ENCODE measurements around the gene HSD11B2. TPM values are rescaled to one million over a fixed set of nuclear protein-coding genes. Genes with fewer than 3 reads are reported as not detected.
A peak's percentile ranks its signal among the peaks of the same experiment; 100 is the strongest.

HSD11B2 gene
- total RNA-seq, 4 donors from 2014 or later, result 0.20 to 2.9 (median 0.60) TPM; not detected in 1

GRCh38 chr16:67483150-67483549 lies 52.2 kb downstream of the HSD11B2 start, which contains the start of gene AGRP:
Gene AGRP, minus strand, starts transcription at chr16:67483547. Its CDS starts 149 bp downstream, at chr16:67483398.
- Histone ChIP-seq H3K4me1 (peaks cover 0 to 48% (median 23%) of the 10 kb centered on the region in 4 donors), H3K36me3 (peaks cover 0 to 19% (median 0%) of the 10 kb centered on the region in 3 donors), H3K27ac (peak within 1 kb of the TSS in 2 of 4 donors; percentile 88 to 91), H3K4me3 (peak within 1 kb of the TSS in 2 of 4 donors; percentile 87 to 97), H3K27me3 (no peaks in the 10 kb centered on the region), H3K9me3 (no peaks in the 10 kb centered on the region)
- 93 to 97% methylated on average over 4 to 5 of the region's 6 CpGs for WGBS, 2 donors
- no peak for DNase-seq (ENCODE audit: low spot score in 2 of 2)
- TF ChIP-seq CTCF (IDR thresholded peaks at IDR 0.05), result no peak
- TF ChIP-seq POLR2A (IDR thresholded peaks at IDR 0.05), result no peak
- no peak for TF ChIP-seq EP300 (IDR thresholded peaks at IDR 0.05)

GRCh38 chr16:67483731-67484525 lies 53.0 kb downstream of the HSD11B2 start:
- TF ChIP-seq EP300 (IDR thresholded peaks at IDR 0.05), result no peak
- no peak for TF ChIP-seq CTCF (IDR thresholded peaks at IDR 0.05)
- no peak for TF ChIP-seq POLR2A (IDR thresholded peaks at IDR 0.05)
- peak overlapping the region in 1 of 4 donors; percentile 91 for H3K27ac ChIP-seq
- no peak for DNase-seq (ENCODE audit: low spot score in 2 of 2)

GRCh38 chr16:67486805-67487204 lies 55.9 kb downstream of the HSD11B2 start:
- H3K27ac ChIP-seq, result no peak overlapping the region
- TF ChIP-seq POLR2A (IDR thresholded peaks at IDR 0.05), result no peak
- TF ChIP-seq CTCF (IDR thresholded peaks at IDR 0.05), result no peak
- no peak for TF ChIP-seq EP300 (IDR thresholded peaks at IDR 0.05)
- H3K36me3 ChIP-seq, result peaks cover 0 to 19% (median 0%) of the 10 kb centered on the region in 3 donors
- H3K9me3 ChIP-seq, result no peaks in the 10 kb centered on the region
- no peak overlapping the region for H3K4me3 ChIP-seq
- DNase-seq (ENCODE audit: low spot score in 2 of 2), result no peak
- 62 to 64% methylated on average over 3 of the region's 3 CpGs for WGBS, 2 donors
- no peaks in the 10 kb centered on the region for H3K27me3 ChIP-seq
- H3K4me1 ChIP-seq, result peaks cover 0 to 28% (median 15%) of the 10 kb centered on the region in 4 donors

More at GRCh38 chr16:67483731-67484525, 53.0 kb downstream of the HSD11B2 start:
- 82 to 83% methylated on average over 12 of the region's 12 CpGs for WGBS, 2 donors
- Histone ChIP-seq H3K4me3 (no peak overlapping the region), H3K36me3 (peaks cover 0 to 19% (median 0%) of the 10 kb centered on the region in 3 donors), H3K4me1 (peaks cover 0 to 42% (median 22%) of the 10 kb centered on the region in 4 donors), H3K9me3 (no peaks in the 10 kb centered on the region), H3K27me3 (no peaks in the 10 kb centered on the region)

Small RNA genes within 50 kb of the gene (small RNA-seq; reads per million reads assigned to genes)
- gene RNU1-123P, result not detected

Other genes with a start within 250 kb of the HSD11B2 start
- 10 to 100 TPM; 13.6 to 42.9 (median 18.9) TPM for gene MATCAP1, start 247.2 kb upstream of the HSD11B2 start, total RNA-seq
- 1 to 10 TPM in 3 of 4 donors, under 1 TPM in 1; 0.66 to 3.9 (median 2.6) TPM for gene EXOC3L1, start 241.0 kb upstream of the HSD11B2 start, total RNA-seq
- 100 to 1,000 TPM in 2 of 4 donors, 10 to 100 TPM in 2; 60.1 to 119 (median 99.8) TPM for gene E2F4, start 239.0 kb upstream of the HSD11B2 start, total RNA-seq
- gene ELMO3, start 232.0 kb upstream of the HSD11B2 start, total RNA-seq, result 10 to 100 TPM in 1 of 4 donors, 1 to 10 TPM in 3; 2.4 to 14.4 (median 4.4) TPM
- 10 to 100 TPM; 28.0 to 47.6 (median 41.2) TPM for gene TMEM208, start 204.0 kb upstream of the HSD11B2 start, total RNA-seq
- 10 to 100 TPM; 17.3 to 45.3 (median 25.5) TPM for gene FHOD1, start 183.6 kb upstream of the HSD11B2 start, total RNA-seq
- gene SLC9A5, start 182.1 kb upstream of the HSD11B2 start, total RNA-seq, result 1 to 10 TPM in 3 of 4 donors, under 1 TPM in 1; 0.59 to 2.0 (median 1.5) TPM
- 10 to 100 TPM; 25.6 to 42.4 (median 34.6) TPM for gene PLEKHG4, start 151.6 kb upstream of the HSD11B2 start, total RNA-seq
- gene KCTD19, start 104.4 kb upstream of the HSD11B2 start, total RNA-seq, result 1 to 10 TPM in 1 of 4 donors, under 1 TPM in 3; under 0.01 to 2.3 (median 0.25) TPM
- 1 to 10 TPM in 2 of 4 donors, under 1 TPM in 1, not detected in 1; 0.30 to 4.6 (median 2.1) TPM for gene LRRC36, start 104.3 kb upstream of the HSD11B2 start, total RNA-seq
- 10 to 100 TPM in 2 of 4 donors, 1 to 10 TPM in 2; 5.7 to 13.6 (median 9.9) TPM for gene TPPP3, start 37.6 kb upstream of the HSD11B2 start, total RNA-seq
- 10 to 100 TPM; 24.3 to 46.2 (median 32.8) TPM for gene ZDHHC1, start 14.6 kb upstream of the HSD11B2 start, total RNA-seq
- 100 to 1,000 TPM in 1 of 4 donors, 10 to 100 TPM in 3; 55.1 to 113 (median 73.7) TPM for gene ATP6V0D1, start 50.0 kb downstream of the HSD11B2 start, total RNA-seq
- gene AGRP, start 52.4 kb downstream of the HSD11B2 start, total RNA-seq, result not detected
- 100 to 1,000 TPM in 2 of 4 donors, 10 to 100 TPM in 2; 50.6 to 112 (median 85.1) TPM for gene RIPOR1, start 97.7 kb downstream of the HSD11B2 start, total RNA-seq
- 10 to 100 TPM; 26.1 to 39.6 (median 31.8) TPM for gene CTCF, start 131.4 kb downstream of the HSD11B2 start, total RNA-seq
- gene CARMIL2, start 214.0 kb downstream of the HSD11B2 start, total RNA-seq, result 1 to 10 TPM in 3 of 4 donors, under 1 TPM in 1; 0.66 to 6.5 (median 1.7) TPM
- 10 to 100 TPM; 18.0 to 32.3 (median 20.7) TPM for gene ACD, start 229.1 kb downstream of the HSD11B2 start, total RNA-seq
- gene PARD6A, start 229.8 kb downstream of the HSD11B2 start, total RNA-seq, result 10 to 100 TPM in 2 of 4 donors, 1 to 10 TPM in 2; 3.7 to 16.2 (median 9.9) TPM
- 10 to 100 TPM; 32.6 to 53.8 (median 45.6) TPM for gene ENKD1, start 235.6 kb downstream of the HSD11B2 start, total RNA-seq
- 10 to 100 TPM; 15.9 to 31.2 (median 25.5) TPM for gene C16orf86, start 235.7 kb downstream of the HSD11B2 start, total RNA-seq

All from tibial nerve (tissue), 4 donors.